ENCODE results near the gene CD8B.

DNA sequence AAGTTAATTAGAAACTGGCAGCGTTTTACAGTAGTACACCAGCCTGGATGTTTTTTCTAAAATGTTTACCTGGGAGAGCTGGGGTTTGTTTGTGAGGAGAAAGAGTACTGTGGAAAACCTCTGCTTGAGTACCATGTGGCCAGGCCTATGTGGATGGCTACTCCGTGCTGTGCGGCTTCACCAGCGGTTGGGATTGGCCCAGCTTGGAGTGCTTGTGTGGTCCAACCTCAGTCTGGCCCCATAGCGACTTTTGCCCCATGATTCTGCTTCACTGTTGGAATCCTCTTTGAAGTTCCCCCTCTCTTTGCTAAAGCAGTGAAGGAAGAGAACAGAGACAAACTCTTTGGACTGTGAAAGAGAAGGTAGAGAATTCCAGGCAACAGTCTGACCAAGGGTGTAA lies 86.8 kb downstream of the CD8B start:
- TF ChIP-seq RAD21 (IDR thresholded peaks at IDR 0.05; ENCODE audit: low read depth) (no peak), TEAD4 (IDR thresholded peaks at IDR 0.05) (no peak), CEBPB (IDR thresholded peaks at IDR 0.05) (no peak), NFIC (IDR thresholded peaks at IDR 0.05) (no peak), CREB1 (IDR thresholded peaks at IDR 0.05; ENCODE audit: low read depth) (no peak), YY1 (IDR thresholded peaks at IDR 0.05; ENCODE audit: low read depth) (no peak), FOXM1 (IDR thresholded peaks at IDR 0.05; ENCODE audit: borderline replicate concordance, low read depth) (no peak), EP300 (IDR thresholded peaks at IDR 0.05; ENCODE audit: borderline replicate concordance) (no peak), TAF1 (IDR thresholded peaks at IDR 0.05; ENCODE audit: low read depth) (no peak)
- TF ChIP-seq, protein P1, sequence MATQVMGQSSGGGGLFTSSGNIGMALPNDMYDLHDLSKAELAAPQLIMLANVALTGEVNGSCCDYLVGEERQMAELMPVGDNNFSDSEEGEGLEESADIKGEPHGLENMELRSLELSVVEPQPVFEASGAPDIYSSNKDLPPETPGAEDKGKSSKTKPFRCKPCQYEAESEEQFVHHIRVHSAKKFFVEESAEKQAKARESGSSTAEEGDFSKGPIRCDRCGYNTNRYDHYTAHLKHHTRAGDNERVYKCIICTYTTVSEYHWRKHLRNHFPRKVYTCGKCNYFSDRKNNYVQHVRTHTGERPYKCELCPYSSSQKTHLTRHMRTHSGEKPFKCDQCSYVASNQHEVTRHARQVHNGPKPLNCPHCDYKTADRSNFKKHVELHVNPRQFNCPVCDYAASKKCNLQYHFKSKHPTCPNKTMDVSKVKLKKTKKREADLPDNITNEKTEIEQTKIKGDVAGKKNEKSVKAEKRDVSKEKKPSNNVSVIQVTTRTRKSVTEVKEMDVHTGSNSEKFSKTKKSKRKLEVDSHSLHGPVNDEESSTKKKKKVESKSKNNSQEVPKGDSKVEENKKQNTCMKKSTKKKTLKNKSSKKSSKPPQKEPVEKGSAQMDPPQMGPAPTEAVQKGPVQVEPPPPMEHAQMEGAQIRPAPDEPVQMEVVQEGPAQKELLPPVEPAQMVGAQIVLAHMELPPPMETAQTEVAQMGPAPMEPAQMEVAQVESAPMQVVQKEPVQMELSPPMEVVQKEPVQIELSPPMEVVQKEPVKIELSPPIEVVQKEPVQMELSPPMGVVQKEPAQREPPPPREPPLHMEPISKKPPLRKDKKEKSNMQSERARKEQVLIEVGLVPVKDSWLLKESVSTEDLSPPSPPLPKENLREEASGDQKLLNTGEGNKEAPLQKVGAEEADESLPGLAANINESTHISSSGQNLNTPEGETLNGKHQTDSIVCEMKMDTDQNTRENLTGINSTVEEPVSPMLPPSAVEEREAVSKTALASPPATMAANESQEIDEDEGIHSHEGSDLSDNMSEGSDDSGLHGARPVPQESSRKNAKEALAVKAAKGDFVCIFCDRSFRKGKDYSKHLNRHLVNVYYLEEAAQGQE (IDR thresholded peaks at IDR 0.05; ENCODE audit: low read depth), result no peak
- TF ChIP-seq, protein P2, sequence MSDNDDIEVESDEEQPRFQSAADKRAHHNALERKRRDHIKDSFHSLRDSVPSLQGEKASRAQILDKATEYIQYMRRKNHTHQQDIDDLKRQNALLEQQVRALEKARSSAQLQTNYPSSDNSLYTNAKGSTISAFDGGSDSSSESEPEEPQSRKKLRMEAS (IDR thresholded peaks at IDR 0.05), result no peak
